Esophagus muscularis mucosa (tissue), 4 donors: Measurements from ENCODE around the gene LRRC42.

Experiments
- CTCF ChIP-seq, 3 experiments: fragments of 200-600 bp in 2 of 3; fragments of 450-650 bp in 1 of 3; sonication (generic) in 2 of 3; IDR thresholded peaks; one replicate each; pipeline ENCODE4 v1.5.1; 2017 to 2019; ENCODE audit warnings: antibody characterized with exemption in 3 of 3, mild to moderate bottlenecking in 2 of 3, moderate library complexity in 1 of 3
- EP300 ChIP-seq: sonication (generic); formaldehyde crosslinking; IDR thresholded peaks from one replicate; pipeline ENCODE4 v1.6.1; 2017; ENCODE audit warnings: antibody characterized with exemption
- POLR2A ChIP-seq: fragments of 450-650 bp; IDR thresholded peaks from one replicate; pipeline ENCODE4 v1.6.1; 2017; ENCODE audit warnings: antibody characterized with exemption, moderate library complexity, mild to moderate bottlenecking, low read depth
- POLR2AphosphoS5 ChIP-seq, 2 donors: sonication (generic); formaldehyde crosslinking; IDR thresholded peaks; one replicate each; pipeline ENCODE4 v1.6.1; 2017; ENCODE audit warnings: antibody characterized with exemption in 2 of 2

- no peak for TF ChIP-seq EP300
- TF ChIP-seq POLR2A, result no peak
- TF ChIP-seq POLR2AphosphoS5 (IDR thresholded peaks at IDR 0.05), result no peak
- TF ChIP-seq CTCF (IDR thresholded peaks at IDR 0.05), result no peak
These were observed 49.5 kb downstream of the LRRC42 start for GRCh38 chr1:53995683-53996082.
